ENCODE data around the gene MPPED2.

The MPPED2 gene

GRCh38 chr11:30422447-30423278 lies 163.5 kb downstream of the MPPED2 start:
- DNase-seq (ENCODE audit: low read depth, low spot score) = no peak

- no peak for DNase-seq (ENCODE audit: low read depth, low spot score)
Measured at GRCh38 chr11:30420233-30420787, 165.8 kb downstream of the MPPED2 start.

GRCh38 chr11:30414806-30415205 lies 171.3 kb downstream of the MPPED2 start:
- DNase-seq (ENCODE audit: low read depth, low spot score) = no peak

GRCh38 chr11:30414244-30414643 lies 171.9 kb downstream of the MPPED2 start:
- no peak for DNase-seq (ENCODE audit: low read depth, low spot score)

GRCh38 chr11:30412509-30412908 lies 173.6 kb downstream of the MPPED2 start:
- DNase-seq (ENCODE audit: low read depth, low spot score) = no peak

- no peak for DNase-seq (ENCODE audit: low read depth, low spot score)
Measured at GRCh38 chr11:30411383-30411782, 174.8 kb downstream of the MPPED2 start.

GRCh38 chr11:30406978-30407762 lies 179.0 kb downstream of the MPPED2 start:
- DNase-seq (ENCODE audit: low read depth, low spot score) = no peak

GRCh38 chr11:30405385-30405784 lies 180.8 kb downstream of the MPPED2 start:
- DNase-seq (ENCODE audit: low read depth, low spot score) = no peak

GRCh38 chr11:30404136-30404535 lies 182.0 kb downstream of the MPPED2 start:
- no peak for DNase-seq (ENCODE audit: low read depth, low spot score)

GRCh38 chr11:30395751-30396150 lies 190.4 kb downstream of the MPPED2 start:
- DNase-seq (ENCODE audit: low read depth, low spot score) = no peak

- DNase-seq (ENCODE audit: low read depth, low spot score) = no peak
Measured at GRCh38 chr11:30393012-30393411, 193.1 kb downstream of the MPPED2 start.

- DNase-seq (ENCODE audit: low read depth, low spot score) = no peak
Measured at GRCh38 chr11:30392221-30392784, 193.8 kb downstream of the MPPED2 start.

- DNase-seq (ENCODE audit: low read depth, low spot score) = no peak
Measured at GRCh38 chr11:30388957-30389356, 197.2 kb downstream of the MPPED2 start.

- no peak for DNase-seq (ENCODE audit: low read depth, low spot score)
Measured at GRCh38 chr11:30387891-30388861, 198.0 kb downstream of the MPPED2 start.

GRCh38 chr11:30381879-30382278 lies 204.3 kb downstream of the MPPED2 start:
- no peak for DNase-seq (ENCODE audit: low read depth, low spot score)

- DNase-seq (ENCODE audit: low read depth, low spot score) = no peak
Measured at GRCh38 chr11:30380846-30381245, 205.3 kb downstream of the MPPED2 start.

GRCh38 chr11:30377347-30377746 lies 208.8 kb downstream of the MPPED2 start:
- DNase-seq (ENCODE audit: low read depth, low spot score) = no peak

- no peak for DNase-seq (ENCODE audit: low read depth, low spot score)
Measured at GRCh38 chr11:30370164-30370563, 216.0 kb downstream of the MPPED2 start.

- DNase-seq (ENCODE audit: low read depth, low spot score) = no peak
Measured at GRCh38 chr11:30368394-30368793, 217.8 kb downstream of the MPPED2 start.

GRCh38 chr11:30365793-30366517 lies 220.2 kb downstream of the MPPED2 start:
- DNase-seq (ENCODE audit: low read depth, low spot score) = no peak
